Mesodermal cell (in vitro differentiated cells): Measurements from ENCODE around the gene GRHL1. TPM values are rescaled to one million over a fixed set of nuclear protein-coding genes. Genes with fewer than 3 reads are reported as not detected.
"Not testable (repeated sequence)": the region's sequence is repeated elsewhere in the genome, so short reads cannot be mapped to it uniquely, and the experiment has no call there.

Experiments
- H3K27ac ChIP-seq: 2 replicates; pipeline ENCODE4 v1.7.0; 2013; ENCODE audit warnings: mild to moderate bottlenecking, low read depth, low read length, moderate library complexity; ENCODE audit not compliant: severe bottlenecking
- H3K36me3 ChIP-seq: 2 replicates; pipeline ENCODE4 v1.7.1; 2013; ENCODE audit warnings: mild to moderate bottlenecking, low read length, moderate library complexity; ENCODE audit not compliant: control insufficient read depth, insufficient read depth
- H3K4me1 ChIP-seq: one replicate; pipeline ENCODE4 v1.7.1; 2013; ENCODE audit warnings: mild to moderate bottlenecking, low read length; ENCODE audit not compliant: insufficient read depth, control insufficient read depth, poor library complexity, severe bottlenecking
- H3K4me3 ChIP-seq: 2 replicates; pipeline ENCODE4 v1.7.0; 2013; ENCODE audit warnings: low read length, control low read depth, mild to moderate bottlenecking; ENCODE audit not compliant: insufficient read depth, poor library complexity, severe bottlenecking; ENCODE audit errors: extremely low read depth
- H3K9me3 ChIP-seq: 2 replicates; pipeline ENCODE4 v1.7.1; 2013; ENCODE audit warnings: mild to moderate bottlenecking, low read length, moderate library complexity; ENCODE audit not compliant: control insufficient read depth
- WGBS, 2 experiments: methylation state at CpG; one replicate each; pipeline ENCODE4 v1.1.5; 2013; ENCODE audit warnings: missing lambda C conversion rate in 2 of 2; ENCODE audit not compliant: insufficient coverage in 2 of 2; 5-methylcytosine and 5-hydroxymethylcytosine counted together
- polyA plus RNA-seq, 2 experiments: library from polyadenylated mRNA; stranded (reverse); fragments of 50-300 nt; gene quantifications; one replicate each; pipeline ENCODE4 v1.2.3, GENCODE V29; 2013

GRHL1 gene
- polyA plus RNA-seq (2013, experiment 1 of 2): 1.2 TPM
- polyA plus RNA-seq (2013, experiment 2 of 2): 0.86 TPM

- H3K9me3 ChIP-seq: no peaks in the 10 kb centered on the region
- H3K36me3 ChIP-seq: no peaks in the 10 kb centered on the region
- H3K4me3 ChIP-seq: peak within 1 kb of the TSS; percentile 53
- peaks cover 2% of the 10 kb centered on the region for H3K4me1 ChIP-seq
- 0% methylated on average over 64 to 97 of the region's 111 CpGs for WGBS, 2 experiments
- H3K27ac ChIP-seq: no peak within 1 kb of the TSS
These were observed at the start of gene GRHL1 for GRCh38 chr2:9951522-9952285. Gene GRHL1, plus strand, starts transcription at chr2:9951693. Its CDS starts 141 bp downstream, at chr2:9951834.

GRCh38 chr2:9905413-9905812 is 46.1 kb upstream of the GRHL1 start:
- no peak overlapping the region for H3K27ac ChIP-seq
- no peaks in the 10 kb centered on the region for H3K4me1 ChIP-seq
- peaks cover 45% of the 10 kb centered on the region for H3K36me3 ChIP-seq
- no peak overlapping the region for H3K4me3 ChIP-seq
- no peaks in the 10 kb centered on the region for H3K9me3 ChIP-seq
- 100% methylated on average over 1 of the region's 1 CpG for WGBS, 2 experiments

- Histone ChIP-seq H3K9me3 (no peaks in the 10 kb centered on the region), H3K27ac (no peak overlapping the region), H3K4me1 (no peaks in the 10 kb centered on the region), H3K36me3 (peaks cover 50% of the 10 kb centered on the region), H3K4me3 (no peak overlapping the region)
- WGBS, 2 experiments: 92 to 96% methylated on average over 6 to 7 of the region's 7 CpGs
These were observed 44.1 kb upstream of the GRHL1 start for GRCh38 chr2:9907402-9907801.

GRCh38 chr2:9908639-9909038 is 42.9 kb upstream of the GRHL1 start:
- no peaks in the 10 kb centered on the region for H3K9me3 ChIP-seq
- no peaks in the 10 kb centered on the region for H3K4me1 ChIP-seq
- H3K36me3 ChIP-seq: peaks cover 63% of the 10 kb centered on the region
- no peak overlapping the region for H3K27ac ChIP-seq
- WGBS, 2 experiments: no CpG with 5 or more reads among the region's 1 CpG
- no peak overlapping the region for H3K4me3 ChIP-seq

- peaks cover 2% of the 10 kb centered on the region for H3K4me1 ChIP-seq
- H3K27ac ChIP-seq: no peak overlapping the region
- H3K36me3 ChIP-seq: peaks cover 64% of the 10 kb centered on the region
- H3K4me3 ChIP-seq: no peak overlapping the region
- WGBS, 2 experiments: 88% methylated on average over 2 of the region's 2 CpGs; no CpG with 5 or more reads in 1 of the 2 experiments
- H3K9me3 ChIP-seq: no peaks in the 10 kb centered on the region
These were observed 42.4 kb upstream of the GRHL1 start for GRCh38 chr2:9909106-9909505.

GRCh38 chr2:9910699-9911098 is 40.8 kb upstream of the GRHL1 start:
- WGBS, 2 experiments: 92% methylated on average over 2 to 4 of the region's 4 CpGs
- Histone ChIP-seq H3K9me3 (no peaks in the 10 kb centered on the region), H3K4me1 (peaks cover 9% of the 10 kb centered on the region), H3K27ac (no peak overlapping the region), H3K4me3 (no peak overlapping the region), H3K36me3 (peaks cover 65% of the 10 kb centered on the region)

- H3K36me3 ChIP-seq: peaks cover 61% of the 10 kb centered on the region
These were observed 39.0 kb upstream of the GRHL1 start for GRCh38 chr2:9912468-9912867.

GRCh38 chr2:9914384-9915065 is 37.0 kb upstream of the GRHL1 start:
- Histone ChIP-seq H3K9me3 (no peaks in the 10 kb centered on the region), H3K27ac (no peak overlapping the region), H3K4me3 (no peak overlapping the region), H3K4me1 (peaks cover 9% of the 10 kb centered on the region), H3K36me3 (peaks cover 62% of the 10 kb centered on the region)
- WGBS, 2 experiments: 80 to 83% methylated on average over 5 to 8 of the region's 9 CpGs

More at GRCh38 chr2:9912468-9912867, 39.0 kb upstream of the GRHL1 start:
- Histone ChIP-seq H3K4me1 (peaks cover 9% of the 10 kb centered on the region), H3K27ac (no peak overlapping the region), H3K4me3 (no peak overlapping the region), H3K9me3 (no peaks in the 10 kb centered on the region)
- 100% methylated on average over 2 of the region's 4 CpGs; no CpG with 5 or more reads in 1 of the 2 experiments for WGBS, 2 experiments

GRCh38 chr2:9918275-9918674 is 33.2 kb upstream of the GRHL1 start:
- Histone ChIP-seq H3K27ac (no peak overlapping the region), H3K4me3 (no peak overlapping the region), H3K4me1 (peaks cover 9% of the 10 kb centered on the region), H3K36me3 (peaks cover 70% of the 10 kb centered on the region), H3K9me3 (no peaks in the 10 kb centered on the region)
- 90% methylated on average over 1 of the region's 2 CpGs; no CpG with 5 or more reads in 1 of the 2 experiments for WGBS, 2 experiments

- no peak overlapping the region for H3K27ac ChIP-seq
- 78 to 100% methylated on average over 1 to 2 of the region's 3 CpGs for WGBS, 2 experiments
- no peak overlapping the region for H3K4me3 ChIP-seq
- H3K36me3 ChIP-seq: peaks cover 62% of the 10 kb centered on the region
- peaks cover 3% of the 10 kb centered on the region for H3K4me1 ChIP-seq
- no peaks in the 10 kb centered on the region for H3K9me3 ChIP-seq
These were observed 32.0 kb upstream of the GRHL1 start for GRCh38 chr2:9919512-9919911.

- H3K27ac ChIP-seq, H3K4me1 ChIP-seq, H3K4me3 ChIP-seq, H3K9me3 ChIP-seq: not testable (repeated sequence)
- H3K36me3 ChIP-seq: peaks cover 44% of the 10 kb centered on the region
- no CpG with 5 or more reads among the region's 2 CpGs for WGBS, 2 experiments
These were observed 24.5 kb upstream of the GRHL1 start for GRCh38 chr2:9927020-9927419.
